ENCODE results near the gene FOXL2NB. TPM values are rescaled to one million over a fixed set of nuclear protein-coding genes. Genes with fewer than 3 reads are reported as not detected.
"Not testable (repeated sequence)": the region's sequence is repeated elsewhere in the genome, so short reads cannot be mapped to it uniquely, and the experiment has no call there.

Gene FOXL2NB
- total RNA-seq = under 0.01 TPM in 1 of 2 replicates, not detected in the other

DNA sequence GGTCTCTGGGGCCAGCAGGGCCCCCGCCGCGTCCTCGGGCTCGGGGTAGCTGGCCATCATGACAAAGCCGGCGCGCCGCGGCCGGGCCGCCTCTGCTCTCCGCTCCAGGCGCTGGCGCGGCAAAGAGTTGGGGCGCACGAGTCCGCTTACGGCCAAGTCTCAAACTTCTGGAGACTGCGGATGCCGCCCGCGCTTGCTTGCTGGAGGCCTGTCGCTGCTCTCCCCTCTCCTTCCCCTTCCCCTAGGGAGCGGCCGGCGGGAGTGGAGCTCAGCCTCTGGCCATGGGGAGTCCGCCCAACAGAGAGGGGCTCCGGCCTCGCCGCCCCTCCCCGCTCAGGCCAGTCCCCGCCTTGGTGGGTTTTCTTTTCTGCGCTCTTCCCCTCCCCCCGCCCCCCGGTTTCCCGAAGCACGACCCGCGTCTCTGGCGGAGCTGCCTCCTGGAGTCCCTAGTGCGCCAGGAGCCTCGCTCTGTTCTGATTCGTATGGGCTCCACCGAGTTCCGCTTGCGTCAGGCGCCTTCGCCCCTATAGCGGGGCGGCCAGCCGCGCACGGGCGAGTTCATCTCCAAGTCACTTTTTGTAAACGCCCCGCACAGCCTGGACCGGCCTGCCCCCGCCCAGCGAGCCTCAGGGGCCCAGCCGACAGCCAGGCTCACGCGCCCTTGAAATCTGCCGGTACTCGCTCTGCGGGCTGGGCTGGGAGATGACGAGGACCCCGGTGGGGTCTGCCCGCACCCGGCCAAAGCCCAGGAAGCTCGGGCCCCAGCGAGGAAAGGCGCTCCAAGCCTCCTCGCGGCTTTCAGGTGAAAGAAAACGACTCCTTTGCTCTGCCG, at the start of gene FOXL2NB, which contains the start of gene FOXL2:
Gene FOXL2NB, plus strand, starts transcription at position 555 of the 832 bp plus-strand sequence. Its CDS starts 148 bp downstream, at position 703.
Gene FOXL2, minus strand, starts transcription at position 475 of the 832 bp plus-strand sequence. Its CDS starts 415 bp downstream, at position 60.
- DNase-seq (ENCODE audit: low read depth in 2 of 2) = peak in 1 of 2 donors; percentile 37

- peak in 1 of 2 donors; percentile 46 for DNase-seq (ENCODE audit: low read depth in 2 of 2)
These were observed 48.7 kb upstream of the FOXL2NB start for GRCh38 chr3:138898301-138898700.

- DNase-seq (ENCODE audit: low read depth in 2 of 2) = no peak
These were observed 48.3 kb upstream of the FOXL2NB start for GRCh38 chr3:138898708-138899107.

- no peak for DNase-seq (ENCODE audit: low read depth in 2 of 2)
These were observed 47.5 kb upstream of the FOXL2NB start for GRCh38 chr3:138899351-138899991.

GRCh38 chr3:138901567-138901966, 45.5 kb upstream of the FOXL2NB start:
- no peak for DNase-seq (ENCODE audit: low read depth in 2 of 2)

DNA sequence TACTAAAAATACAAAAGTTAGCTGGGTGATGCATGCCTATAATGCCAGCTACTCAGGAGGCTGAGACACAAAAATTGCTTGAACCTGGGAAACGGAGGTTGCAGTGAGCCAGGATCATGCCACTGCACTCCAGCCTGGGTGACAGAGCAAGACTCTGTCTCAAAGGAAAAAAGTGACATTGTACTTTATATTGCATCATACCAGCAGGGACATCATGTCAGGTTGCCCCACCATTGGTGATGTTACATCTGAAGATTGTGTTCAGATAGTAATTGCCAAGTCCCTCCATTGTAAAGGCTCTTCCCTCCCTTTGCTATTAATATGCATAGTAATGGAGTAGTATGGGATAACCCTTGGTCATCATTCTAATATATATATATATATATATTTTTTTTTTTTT, 44.8 kb upstream of the FOXL2NB start:
- DNase-seq (ENCODE audit: low read depth in 2 of 2) = no peak

GRCh38 chr3:138907539-138907938, 39.5 kb upstream of the FOXL2NB start:
- DNase-seq (ENCODE audit: low read depth in 2 of 2) = no peak

DNA sequence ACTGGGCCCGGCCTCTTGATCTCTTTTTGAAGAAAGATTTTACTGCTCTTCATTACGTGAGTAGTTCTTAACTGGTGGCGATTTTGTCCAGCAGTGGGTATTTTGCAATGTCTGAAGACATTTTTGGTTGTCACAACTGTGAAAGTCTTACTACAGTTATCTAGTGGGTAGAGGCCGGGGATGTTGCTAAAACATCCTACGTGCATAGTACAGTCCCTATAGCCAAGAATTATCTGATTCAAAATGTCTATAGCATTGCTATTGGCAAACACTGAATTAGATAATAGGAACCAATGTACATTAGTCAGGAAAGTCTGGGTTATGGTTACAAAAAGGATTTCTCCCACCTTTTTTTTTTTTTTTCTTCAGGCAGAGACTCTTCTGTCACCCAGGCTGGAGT, 38.2 kb upstream of the FOXL2NB start:
- no peak for DNase-seq (ENCODE audit: low read depth in 2 of 2)

DNA sequence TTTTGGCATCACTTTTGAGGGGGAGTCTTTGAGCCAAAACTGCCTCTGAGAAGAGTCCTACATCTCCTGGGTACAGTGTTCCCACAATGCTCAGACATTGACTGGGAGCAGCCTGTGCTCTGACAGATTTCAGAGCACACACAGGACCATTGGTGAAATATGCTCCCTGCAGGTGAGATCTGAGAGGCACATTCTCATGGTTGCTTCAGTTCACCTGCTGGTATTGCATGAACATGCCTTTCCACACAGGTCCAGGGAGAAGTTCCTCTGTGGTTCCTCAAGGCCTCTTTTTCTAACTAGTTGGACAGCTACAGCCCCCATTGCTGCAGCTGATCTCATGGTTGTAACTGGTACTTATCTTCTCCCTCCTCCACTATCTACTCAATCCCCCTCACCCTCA, 37.1 kb upstream of the FOXL2NB start:
- no peak for DNase-seq (ENCODE audit: low read depth in 2 of 2)

DNA sequence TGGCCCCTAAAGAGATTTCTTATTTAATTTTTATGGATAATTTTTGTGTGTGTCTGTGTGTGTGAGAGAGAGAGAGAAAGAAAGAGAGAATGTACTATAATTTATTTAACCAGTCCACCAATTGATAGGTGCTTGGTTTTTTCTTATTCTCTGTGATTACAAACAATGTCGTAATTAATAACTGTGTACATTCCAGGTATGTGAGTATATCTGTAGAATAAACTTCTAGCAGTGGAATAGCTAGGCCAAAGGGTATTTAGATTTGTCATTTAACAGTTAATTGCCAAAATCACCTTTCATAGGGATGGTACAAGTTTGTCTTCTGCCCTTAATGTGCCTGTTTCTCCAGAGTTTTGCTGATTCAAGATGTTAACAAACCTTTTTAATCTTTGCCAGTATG, 35.4 kb upstream of the FOXL2NB start:
- DNase-seq (ENCODE audit: low read depth in 2 of 2) = no peak

DNA sequence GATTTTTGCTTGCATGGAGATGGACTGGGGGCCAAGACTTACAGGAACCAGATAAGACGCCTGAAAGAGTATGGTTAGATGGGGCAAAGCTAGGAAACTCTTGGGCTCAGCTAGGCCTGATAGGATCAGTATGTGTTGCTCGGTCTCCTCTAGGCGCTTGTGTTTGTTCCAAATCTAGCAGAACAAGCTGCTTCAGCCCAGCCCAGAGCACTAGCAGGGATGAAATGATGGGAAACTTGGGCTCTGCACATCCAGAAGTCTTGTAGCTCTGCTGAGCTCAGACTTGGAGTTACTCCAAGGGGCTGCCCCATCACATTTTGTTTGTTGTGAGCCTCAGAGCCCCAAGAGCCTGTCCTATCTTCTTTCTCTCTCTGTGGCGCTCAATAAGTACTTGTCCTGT, 34.8 kb upstream of the FOXL2NB start:
- DNase-seq (ENCODE audit: low read depth in 2 of 2) = no peak

DNA sequence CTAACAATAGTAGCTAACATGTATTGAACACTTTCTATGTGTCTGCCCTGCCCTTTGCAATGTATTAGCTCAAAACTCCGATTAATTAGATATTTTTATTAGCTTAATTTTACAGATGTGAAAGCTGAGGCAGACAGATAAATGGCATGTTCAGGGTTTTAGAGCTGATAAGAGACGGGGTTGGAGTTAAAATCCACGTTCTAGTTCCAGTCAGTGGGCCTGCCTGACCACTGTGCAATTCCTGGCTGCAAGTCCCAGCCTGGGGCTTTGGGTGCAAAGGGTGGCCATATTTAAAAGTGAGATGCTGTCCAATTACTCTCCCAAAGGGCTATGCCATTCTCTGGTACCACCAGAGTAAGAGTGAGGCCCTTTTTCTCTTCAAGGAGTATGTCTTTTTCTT, 33.3 kb upstream of the FOXL2NB start:
- DNase-seq (ENCODE audit: low read depth in 2 of 2) = no peak

- peak; percentile 84 to 92 for DNase-seq (ENCODE audit: low read depth in 2 of 2)
These were observed 32.0 kb upstream of the FOXL2NB start for GRCh38 chr3:138914870-138915502.

DNA sequence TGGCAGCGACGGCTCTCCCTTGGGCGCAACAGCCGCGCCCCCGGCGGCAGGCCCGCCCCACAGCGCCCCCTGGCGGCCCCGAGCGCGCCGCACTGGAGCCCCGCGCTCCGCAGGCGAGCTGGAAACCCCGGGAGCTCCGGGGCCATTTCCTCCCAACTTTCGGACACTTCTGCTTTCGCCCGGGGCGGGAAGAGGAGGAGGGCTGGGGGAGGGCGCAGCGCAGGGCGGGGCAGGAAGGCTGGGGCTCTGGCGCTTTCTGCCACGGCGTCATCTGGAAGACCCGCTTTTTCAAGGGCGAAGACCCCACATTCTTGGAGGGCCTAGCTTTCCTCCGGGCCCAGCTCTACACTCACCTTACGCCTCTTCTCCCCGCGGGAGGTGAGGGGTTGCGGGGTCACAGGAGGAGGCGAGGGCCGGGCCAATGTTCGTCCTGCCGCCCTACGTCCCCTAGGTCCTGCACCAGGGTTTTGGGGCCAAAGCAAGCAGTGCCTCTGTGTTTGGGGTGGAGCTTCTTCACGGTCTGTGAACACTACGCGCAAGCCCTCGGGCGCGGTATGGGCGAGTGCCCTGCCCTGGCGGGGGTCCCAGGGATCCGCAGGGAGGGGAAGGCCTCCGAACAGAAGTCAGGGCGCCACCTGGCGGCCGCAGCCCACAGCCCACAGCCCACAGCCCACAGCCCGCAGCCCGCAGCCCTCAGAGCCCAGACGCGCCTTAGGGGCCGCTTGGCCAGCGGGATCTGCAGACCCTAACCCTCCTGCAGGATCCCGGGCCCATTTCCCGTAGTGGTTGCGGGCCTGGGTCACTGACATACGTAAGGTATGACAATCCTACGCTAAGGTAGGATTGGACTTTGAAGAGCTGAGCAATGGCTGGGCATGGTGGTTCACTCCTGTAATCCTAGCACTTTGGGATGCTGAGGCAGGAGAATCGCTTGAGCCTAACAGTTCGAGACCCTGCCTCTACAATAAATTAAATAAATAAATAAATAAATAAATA, 31.2 kb upstream of the FOXL2NB start:
- DNase-seq (ENCODE audit: low read depth in 2 of 2) = peak; percentile 82 to 88

DNA sequence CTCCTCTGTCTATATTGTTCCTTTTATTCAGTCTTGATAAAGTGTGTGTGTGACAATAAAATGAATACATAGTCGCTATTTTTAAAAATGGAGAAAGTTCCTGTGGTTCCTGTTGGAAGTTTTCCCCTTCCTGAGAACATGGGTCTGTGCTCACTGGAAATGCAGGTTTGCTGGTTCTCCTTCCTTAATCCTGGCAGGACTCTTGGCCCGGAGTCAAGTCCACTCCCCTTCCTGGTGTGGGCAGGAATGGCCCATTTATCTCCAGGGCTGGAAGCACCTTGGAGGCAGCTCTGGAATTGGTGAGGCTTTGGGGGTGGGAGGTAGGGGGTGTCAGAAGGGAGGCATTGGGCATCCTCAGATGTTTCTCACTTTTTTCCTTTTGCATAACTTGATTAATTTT, 30.2 kb upstream of the FOXL2NB start:
- no peak for DNase-seq (ENCODE audit: low read depth in 2 of 2)

- DNase-seq (ENCODE audit: low read depth in 2 of 2) = no peak
These were observed 27.7 kb upstream of the FOXL2NB start for GRCh38 chr3:138919325-138919724.

- DNase-seq (ENCODE audit: low read depth in 2 of 2) = no peak
These were observed 25.4 kb upstream of the FOXL2NB start for GRCh38 chr3:138921316-138922292.

DNA sequence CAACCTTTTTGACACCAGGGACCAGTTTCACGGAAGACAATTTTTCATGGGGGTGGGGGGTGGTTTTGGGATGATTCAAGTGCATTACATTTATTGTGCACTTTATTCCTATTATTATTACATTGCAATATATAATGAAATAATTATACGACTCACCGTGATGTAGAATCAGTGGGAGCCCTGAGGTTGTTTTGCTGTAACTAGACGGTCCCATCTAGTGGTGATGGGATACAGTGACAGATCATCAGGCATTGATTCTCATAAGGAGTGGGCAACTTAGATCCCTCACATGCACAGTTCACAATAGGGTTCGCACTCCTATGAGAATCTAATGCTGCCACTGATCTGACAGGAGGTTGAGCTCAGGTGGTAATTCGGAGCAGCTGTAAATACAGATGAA, 24.6 kb upstream of the FOXL2NB start:
- not testable (repeated sequence) for DNase-seq (ENCODE audit: low read depth in 2 of 2)

- peak; percentile 59 to 85 for DNase-seq (ENCODE audit: low read depth in 2 of 2)
These were observed 23.5 kb upstream of the FOXL2NB start for GRCh38 chr3:138923531-138923994.
